ENCODE measurements around the gene GLIS1. TPM values are rescaled to one million over a fixed set of nuclear protein-coding genes. Genes with fewer than 3 reads are reported as not detected.

Gene GLIS1
- polyA plus RNA-seq, 3 donors = 2.2 to 4.8 (median 3.2) TPM

DNA sequence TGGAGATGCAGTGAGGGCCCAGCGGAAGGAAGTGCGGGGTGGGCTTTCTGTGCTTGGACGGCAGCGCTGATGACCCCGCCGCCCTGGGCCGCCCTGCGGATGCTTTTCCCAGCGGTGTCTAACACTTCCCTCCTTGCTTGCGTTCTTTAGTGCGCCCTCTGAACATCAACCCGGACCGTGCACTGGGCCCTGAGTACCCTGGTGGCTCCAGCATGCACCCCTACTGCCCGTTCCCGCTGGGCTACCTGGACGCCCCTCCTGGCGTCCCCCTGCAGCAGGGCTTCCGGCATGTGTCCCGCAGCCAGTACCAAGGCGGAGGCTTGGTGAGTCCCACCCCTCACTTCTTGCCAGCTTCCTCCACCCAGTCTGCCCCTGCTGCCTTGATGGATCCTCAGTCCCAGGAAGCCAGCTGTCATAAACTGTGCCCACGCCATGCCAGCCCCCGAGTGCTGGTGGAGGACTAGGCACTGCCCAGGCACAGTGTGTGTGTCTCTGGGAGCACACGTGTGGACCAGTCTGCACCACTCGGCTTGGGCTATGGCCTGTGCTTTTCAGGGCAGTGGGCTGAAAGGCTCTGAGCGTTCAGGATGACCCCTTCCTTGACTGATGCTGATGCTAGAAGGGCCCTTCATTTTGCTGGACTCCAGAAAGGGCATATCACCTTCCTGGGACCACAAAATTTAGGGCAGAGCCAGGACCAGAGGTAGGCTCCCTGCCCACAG, 277.5 kb downstream of the GLIS1 start:
- DNase-seq (ENCODE audit: extremely low read depth in 1 of 11, low read depth in 9 of 11, low spot score in 4 of 11) = no peak

DNA sequence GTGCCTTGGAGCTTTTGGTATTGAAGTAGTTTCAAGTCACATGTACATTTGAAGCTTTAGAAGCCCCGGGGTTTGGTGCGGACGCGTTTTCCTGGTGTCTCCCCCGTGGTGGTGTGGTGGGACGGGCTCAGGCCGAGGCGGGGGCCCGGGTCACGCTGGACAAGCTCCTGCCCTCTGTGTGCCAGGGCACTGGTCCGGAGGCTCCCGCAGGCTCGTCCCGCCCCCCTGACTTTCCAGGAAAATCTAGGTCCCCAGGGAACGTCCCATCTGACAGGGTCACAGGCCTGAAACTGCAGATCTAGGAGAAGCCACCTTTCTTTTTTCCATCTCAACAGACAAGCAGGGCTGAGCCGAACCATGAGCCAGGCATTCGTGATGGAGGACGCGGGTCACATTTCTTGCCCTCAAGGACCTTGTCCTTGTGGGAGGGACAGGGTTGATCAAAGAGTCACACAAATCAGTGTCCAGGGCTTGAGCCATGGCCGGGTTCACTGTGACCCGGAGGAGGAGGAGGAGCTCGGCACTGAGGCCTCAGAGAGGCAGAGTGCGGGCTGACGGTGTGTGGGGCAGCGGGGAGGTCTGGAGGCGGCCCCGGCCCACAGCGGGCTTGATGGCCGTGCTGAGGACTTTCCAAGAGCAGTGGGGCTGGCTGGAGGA, 278.2 kb downstream of the GLIS1 start:
- peak in 2 of 11 donors; percentile 46 to 49 for DNase-seq (ENCODE audit: extremely low read depth in 1 of 11, low read depth in 9 of 11, low spot score in 4 of 11)

DNA sequence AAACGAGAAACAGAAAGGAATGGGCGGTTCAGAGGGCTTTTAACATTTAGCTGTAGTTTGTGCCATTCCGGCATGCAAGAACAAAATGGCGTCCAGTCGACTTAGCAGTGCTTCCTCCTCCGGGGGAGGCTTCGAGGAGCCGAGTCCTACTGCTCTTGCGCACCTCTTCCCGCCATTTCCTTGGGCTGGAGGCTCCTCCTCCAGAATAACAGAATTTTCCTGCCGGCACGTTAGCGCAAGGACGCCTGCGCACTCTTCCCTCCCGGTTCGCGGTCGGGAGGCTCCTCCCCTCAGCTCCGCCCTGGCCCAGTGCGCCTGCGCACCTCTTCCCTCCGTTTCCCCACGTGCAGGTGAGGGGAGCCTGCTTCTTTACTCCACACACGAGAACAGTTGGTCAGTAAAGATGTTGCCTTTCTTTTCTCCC, 278.7 kb downstream of the GLIS1 start:
- DNase-seq (ENCODE audit: extremely low read depth in 1 of 11, low read depth in 9 of 11, low spot score in 4 of 11) = no peak

DNA sequence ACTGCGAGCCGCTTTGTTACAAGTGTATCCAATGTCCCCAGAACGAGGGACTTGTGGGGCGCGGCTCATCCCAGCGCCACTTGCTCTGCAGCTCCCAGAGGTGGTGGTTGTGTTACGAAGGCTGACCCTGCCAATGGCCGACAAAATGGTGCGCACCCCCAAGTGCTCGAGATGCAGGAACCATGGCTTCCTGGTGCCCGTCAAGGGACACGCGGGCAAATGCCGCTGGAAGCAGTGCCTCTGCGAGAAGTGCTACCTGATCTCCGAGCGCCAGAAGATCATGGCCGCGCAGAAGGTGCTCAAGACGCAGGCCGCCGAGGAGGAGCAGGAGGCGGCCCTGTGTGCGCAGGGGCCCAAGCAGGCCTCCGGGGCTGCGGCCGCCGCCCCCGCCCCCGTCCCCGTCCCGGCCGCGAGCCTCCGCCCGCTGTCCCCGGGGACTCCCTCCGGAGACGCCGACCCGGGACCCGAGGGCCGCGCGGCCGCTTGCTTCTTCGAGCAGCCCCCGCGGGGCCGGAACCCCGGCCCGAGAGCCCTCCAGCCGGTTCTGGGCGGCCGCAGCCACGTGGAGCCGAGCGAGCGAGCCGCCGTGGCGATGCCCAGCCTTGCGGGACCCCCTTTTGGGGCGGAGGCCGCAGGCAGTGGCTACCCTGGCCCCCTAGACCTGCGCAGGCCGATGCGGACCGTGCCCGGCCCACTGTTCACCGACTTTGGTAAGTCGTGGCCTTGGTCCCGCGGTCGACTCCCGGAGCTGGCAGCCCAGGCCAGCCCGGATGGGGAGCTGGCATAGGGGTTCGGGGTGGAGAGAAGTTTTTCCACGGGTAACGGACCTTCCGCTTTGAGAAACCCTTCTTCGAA, 279.4 kb downstream of the GLIS1 start, which contains the start of gene DMRTB1:
Gene DMRTB1, plus strand, starts transcription at position 79 of the 855 bp plus-strand sequence. Its CDS starts 55 bp downstream, at position 134.
- no peak for DNase-seq (ENCODE audit: extremely low read depth in 1 of 11, low read depth in 9 of 11, low spot score in 4 of 11)

DNA sequence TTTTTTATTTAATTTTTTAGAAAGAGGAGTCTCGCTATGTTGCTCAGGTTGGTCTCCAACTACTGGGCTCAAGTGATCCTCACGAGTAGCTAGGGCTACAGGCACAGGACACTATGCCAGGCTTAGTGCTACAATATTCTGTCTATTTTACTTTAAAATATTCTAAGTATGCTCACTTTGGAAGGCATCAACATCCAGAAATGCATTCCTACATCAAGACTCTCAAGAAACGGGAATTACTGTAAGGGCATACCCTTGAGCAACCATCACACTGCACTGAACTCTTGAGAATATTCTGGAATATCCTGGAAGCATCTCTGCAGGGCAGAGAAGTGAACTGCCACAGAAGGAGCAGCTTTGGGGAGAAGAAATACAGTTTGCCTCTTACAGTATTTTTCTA, 280.3 kb downstream of the GLIS1 start:
- no peak for DNase-seq (ENCODE audit: extremely low read depth in 1 of 11, low read depth in 9 of 11, low spot score in 4 of 11)

Other genes with a start within 250 kb of the GLIS1 start
- 10 to 100 TPM; 26.8 to 33.6 (median 28.7) TPM for gene NDC1, start 99.1 kb upstream of the GLIS1 start, polyA plus RNA-seq (ENCODE audit: insufficient read length in 3 of 3)
- 10 to 100 TPM; 31.5 to 33.4 (median 32.8) TPM for gene YIPF1, start 150.6 kb upstream of the GLIS1 start, polyA plus RNA-seq (ENCODE audit: insufficient read length in 3 of 3)
- gene DIO1, start 155.0 kb upstream of the GLIS1 start, polyA plus RNA-seq (ENCODE audit: insufficient read length in 3 of 3) = 1 to 10 TPM; 5.1 to 6.4 (median 5.8) TPM
- gene IFT25, start 206.5 kb upstream of the GLIS1 start, polyA plus RNA-seq (ENCODE audit: insufficient read length in 3 of 3) = 10 to 100 TPM; 44.7 to 56.1 (median 53.2) TPM
- 10 to 100 TPM; 38.2 to 46.2 (median 44.7) TPM for gene LRRC42, start 207.2 kb upstream of the GLIS1 start, polyA plus RNA-seq (ENCODE audit: insufficient read length in 3 of 3)